ENCODE results near the gene MCCD1. TPM values are rescaled to one million over a fixed set of nuclear protein-coding genes. Genes with fewer than 3 reads are reported as not detected.
"Not testable (repeated sequence)": the region's sequence is repeated elsewhere in the genome, so short reads cannot be mapped to it uniquely, and the experiment has no call there.

The MCCD1 gene
- total RNA-seq, 1 experiment from 2014 or later: not detected

DNA sequence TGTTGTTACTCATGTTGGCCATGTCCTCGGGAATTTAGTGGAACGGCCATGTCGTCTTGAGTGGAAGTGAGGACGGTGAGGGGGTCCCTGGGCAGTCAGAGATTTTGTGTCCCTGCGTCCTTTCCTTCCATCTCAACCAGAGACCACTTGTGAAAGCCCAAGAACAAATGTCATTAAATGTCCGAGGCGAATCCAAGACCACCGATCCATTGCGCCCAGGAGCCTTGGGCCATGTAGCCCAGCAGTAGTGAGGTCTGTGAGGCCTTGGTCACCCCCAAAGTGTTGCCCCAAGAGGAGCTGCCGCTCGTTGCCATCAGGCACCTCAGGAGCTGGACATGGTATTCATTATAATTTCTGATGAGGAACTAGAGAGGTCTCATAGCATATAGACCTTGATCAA, 48.2 kb upstream of the MCCD1 start:
- ChIA-PET POLR2A (no interaction called here), CTCF (no interaction called here)
- no TSS peak for BruUV-seq (replicated peaks)
- TF ChIP-seq, protein P1, sequence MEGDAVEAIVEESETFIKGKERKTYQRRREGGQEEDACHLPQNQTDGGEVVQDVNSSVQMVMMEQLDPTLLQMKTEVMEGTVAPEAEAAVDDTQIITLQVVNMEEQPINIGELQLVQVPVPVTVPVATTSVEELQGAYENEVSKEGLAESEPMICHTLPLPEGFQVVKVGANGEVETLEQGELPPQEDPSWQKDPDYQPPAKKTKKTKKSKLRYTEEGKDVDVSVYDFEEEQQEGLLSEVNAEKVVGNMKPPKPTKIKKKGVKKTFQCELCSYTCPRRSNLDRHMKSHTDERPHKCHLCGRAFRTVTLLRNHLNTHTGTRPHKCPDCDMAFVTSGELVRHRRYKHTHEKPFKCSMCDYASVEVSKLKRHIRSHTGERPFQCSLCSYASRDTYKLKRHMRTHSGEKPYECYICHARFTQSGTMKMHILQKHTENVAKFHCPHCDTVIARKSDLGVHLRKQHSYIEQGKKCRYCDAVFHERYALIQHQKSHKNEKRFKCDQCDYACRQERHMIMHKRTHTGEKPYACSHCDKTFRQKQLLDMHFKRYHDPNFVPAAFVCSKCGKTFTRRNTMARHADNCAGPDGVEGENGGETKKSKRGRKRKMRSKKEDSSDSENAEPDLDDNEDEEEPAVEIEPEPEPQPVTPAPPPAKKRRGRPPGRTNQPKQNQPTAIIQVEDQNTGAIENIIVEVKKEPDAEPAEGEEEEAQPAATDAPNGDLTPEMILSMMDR (IDR thresholded peaks at IDR 0.05; ENCODE audit: insufficient read depth in 1 of 2, low read depth in 1 of 2, low read length in 1 of 2, severe bottlenecking in 1 of 2, unreplicated experiment in 1 of 2): no peak
- H3K4me1 Mint-ChIP-seq (ENCODE audit: low read depth, unreplicated experiment): no peaks in the 10 kb centered on the region
- no peak for DNase-seq
- Histone ChIP-seq H3K4me3 (ENCODE audit: low read depth, low read length) (no peak overlapping the region), H3K27me3 (replicated peaks; ENCODE audit: control insufficient read depth, insufficient read depth, low read length) (no peaks in the 10 kb centered on the region; the same call in 1 of the 2 replicates), H3K9me3 (no peaks in the 10 kb centered on the region), H3K4me1 (no peaks in the 10 kb centered on the region), H3K36me3 (ENCODE audit: control insufficient read depth, insufficient read depth, low read length) (no peaks in the 10 kb centered on the region)
- H3K27ac Mint-ChIP-seq (ENCODE audit: unreplicated experiment): no peak overlapping the region
- H3K36me3 Mint-ChIP-seq (ENCODE audit: insufficient read depth, unreplicated experiment): no peaks in the 10 kb centered on the region
- H3K4me3 Mint-ChIP-seq (ENCODE audit: unreplicated experiment): no peak overlapping the region
- no peaks in the 10 kb centered on the region for H3K9me3 Mint-ChIP-seq (ENCODE audit: unreplicated experiment)
- intact Hi-C loops (cut with micrococcal nuclease; ENCODE audit: unreplicated experiment): loop anchor here (5.0 kb wide), 1 partner anchor 38 kb away; no protein-coding TSS in a partner anchor
- H3K27me3 Mint-ChIP-seq (ENCODE audit: insufficient read depth, unreplicated experiment): peaks cover 11% of the 10 kb centered on the region

DNA sequence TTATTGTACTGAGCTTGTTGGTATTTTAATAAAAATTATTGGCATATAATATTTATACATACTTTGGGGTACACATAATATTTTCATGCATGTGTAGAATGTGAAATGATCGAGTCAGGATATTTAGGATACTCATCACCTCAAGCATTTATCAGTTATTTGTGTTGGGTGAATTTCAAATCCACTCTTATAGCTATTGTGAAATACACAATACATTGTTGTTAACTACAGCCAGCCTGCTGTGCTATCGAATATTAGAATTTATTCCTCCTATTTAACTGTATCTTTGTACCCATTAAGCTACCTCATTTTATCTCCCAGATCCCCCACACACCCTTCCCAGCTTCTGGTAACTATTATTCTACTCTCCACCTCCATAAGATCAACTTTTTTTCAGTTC, 45.4 kb upstream of the MCCD1 start:
- no peaks in the 10 kb centered on the region for H3K9me3 Mint-ChIP-seq (ENCODE audit: unreplicated experiment)
- no TSS peak for BruUV-seq (replicated peaks)
- Histone ChIP-seq H3K4me1 (no peaks in the 10 kb centered on the region), H3K9me3 (no peaks in the 10 kb centered on the region), H3K4me3 (ENCODE audit: low read depth, low read length) (no peak overlapping the region), H3K36me3 (ENCODE audit: control insufficient read depth, insufficient read depth, low read length) (no peaks in the 10 kb centered on the region), H3K27me3 (replicated peaks; ENCODE audit: control insufficient read depth, insufficient read depth, low read length) (no peaks in the 10 kb centered on the region; the same call in 1 of the 2 replicates)
- CTCF ChIA-PET: no interaction called here
- TF ChIP-seq, protein P1 (IDR thresholded peaks at IDR 0.05; ENCODE audit: insufficient read depth in 1 of 2, low read depth in 1 of 2, low read length in 1 of 2, severe bottlenecking in 1 of 2, unreplicated experiment in 1 of 2): no peak
- no peaks in the 10 kb centered on the region for H3K4me1 Mint-ChIP-seq (ENCODE audit: low read depth, unreplicated experiment)
- H3K27ac Mint-ChIP-seq (ENCODE audit: unreplicated experiment): no peak overlapping the region
- no peaks in the 10 kb centered on the region for H3K36me3 Mint-ChIP-seq (ENCODE audit: insufficient read depth, unreplicated experiment)
- DNase-seq: no peak
- intact Hi-C loops (cut with micrococcal nuclease; ENCODE audit: unreplicated experiment): loop anchor here (5.0 kb wide), 1 partner anchor 41 kb away; no protein-coding TSS in a partner anchor
- H3K27me3 Mint-ChIP-seq (ENCODE audit: insufficient read depth, unreplicated experiment): peaks cover 8% of the 10 kb centered on the region
- H3K4me3 Mint-ChIP-seq (ENCODE audit: unreplicated experiment): no peak overlapping the region
- POLR2A ChIA-PET: no interaction called here

DNA sequence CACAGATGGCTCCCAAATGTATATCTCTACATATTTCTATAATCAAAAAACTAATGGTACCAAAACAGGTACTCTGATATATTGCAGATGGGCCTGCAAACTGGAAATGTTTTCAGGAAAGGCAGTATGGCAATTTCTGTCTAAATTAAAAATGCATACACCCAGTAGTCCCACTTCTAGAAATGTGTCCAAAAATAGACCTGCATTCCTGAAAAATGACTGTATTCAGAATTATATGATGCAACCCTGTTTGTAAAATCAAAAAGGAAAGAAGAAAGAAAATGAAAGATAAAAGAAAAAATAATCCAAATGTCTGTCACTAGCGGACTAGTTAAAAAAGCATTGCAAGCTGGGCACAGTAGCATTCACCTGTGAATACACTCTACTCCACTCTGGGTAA, 43.7 kb upstream of the MCCD1 start:
- Histone ChIP-seq H3K4me1 (no peaks in the 10 kb centered on the region), H3K4me3 (ENCODE audit: low read depth, low read length) (no peak overlapping the region), H3K36me3 (ENCODE audit: control insufficient read depth, insufficient read depth, low read length) (no peaks in the 10 kb centered on the region), H3K27me3 (replicated peaks; ENCODE audit: control insufficient read depth, insufficient read depth, low read length) (no peaks in the 10 kb centered on the region), H3K9me3 (no peaks in the 10 kb centered on the region)
- Mint-ChIP-seq H3K27me3 (ENCODE audit: insufficient read depth, unreplicated experiment) (peaks cover 10% of the 10 kb centered on the region), H3K9me3 (ENCODE audit: unreplicated experiment) (no peaks in the 10 kb centered on the region), H3K4me1 (ENCODE audit: low read depth, unreplicated experiment) (no peaks in the 10 kb centered on the region), H3K27ac (ENCODE audit: unreplicated experiment) (no peak overlapping the region), H3K36me3 (ENCODE audit: insufficient read depth, unreplicated experiment) (no peaks in the 10 kb centered on the region), H3K4me3 (ENCODE audit: unreplicated experiment) (no peak overlapping the region)
- CTCF ChIA-PET: no interaction called here
- intact Hi-C loops (cut with micrococcal nuclease; ENCODE audit: unreplicated experiment): no loop called here
- POLR2A ChIA-PET: no interaction called here
- TF ChIP-seq, protein P1 (IDR thresholded peaks at IDR 0.05; ENCODE audit: insufficient read depth in 1 of 2, low read depth in 1 of 2, low read length in 1 of 2, severe bottlenecking in 1 of 2, unreplicated experiment in 1 of 2): no peak
- DNase-seq: no peak
- no TSS peak for BruUV-seq (replicated peaks)

DNA sequence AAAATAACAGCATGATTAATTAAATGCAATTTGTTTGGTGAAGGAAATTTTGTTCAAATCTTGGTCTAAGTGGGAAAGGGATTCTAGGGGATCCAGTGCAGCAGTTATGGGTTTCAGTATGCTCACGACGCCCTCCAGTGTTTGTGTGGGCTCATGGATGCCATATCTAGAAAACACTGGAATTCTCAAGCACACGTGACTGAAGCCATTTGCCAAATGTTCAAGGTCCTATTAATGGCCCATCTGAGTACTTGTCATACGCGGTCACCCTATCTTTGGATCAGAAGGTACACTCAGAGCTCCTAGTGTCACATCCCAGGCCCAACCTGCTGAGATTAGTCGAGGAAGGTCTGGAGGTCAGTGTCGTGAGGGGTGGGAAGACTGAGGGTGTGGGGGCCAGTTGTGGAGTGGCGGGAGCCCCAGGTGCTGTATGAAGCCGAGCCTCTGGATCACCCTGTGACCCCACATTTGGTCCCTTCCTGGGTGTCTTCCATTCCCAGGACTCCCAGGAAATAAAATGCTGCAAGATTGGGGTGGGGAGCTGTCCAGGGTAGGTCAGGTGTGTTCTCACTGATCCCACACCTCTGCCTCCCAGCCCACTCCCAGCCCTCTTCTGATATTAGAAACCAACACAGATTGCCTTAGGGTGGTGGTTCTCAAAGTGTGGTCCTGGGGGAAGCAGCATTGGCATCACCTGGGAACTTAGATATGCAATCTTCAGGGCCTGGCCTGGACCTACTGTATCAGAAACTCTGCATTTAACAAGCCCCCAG, 42.5 kb upstream of the MCCD1 start:
- H3K4me1 Mint-ChIP-seq (ENCODE audit: low read depth, unreplicated experiment); H3K27ac Mint-ChIP-seq (ENCODE audit: unreplicated experiment); BruUV-seq (replicated peaks); H3K36me3 Mint-ChIP-seq (ENCODE audit: insufficient read depth, unreplicated experiment); H3K36me3 ChIP-seq (ENCODE audit: control insufficient read depth, insufficient read depth, low read length); H3K27me3 ChIP-seq (replicated peaks; ENCODE audit: control insufficient read depth, insufficient read depth, low read length); H3K4me3 ChIP-seq (ENCODE audit: low read depth, low read length); CTCF ChIA-PET; H3K9me3 ChIP-seq; H3K4me3 Mint-ChIP-seq (ENCODE audit: unreplicated experiment); intact Hi-C loops (cut with micrococcal nuclease; ENCODE audit: unreplicated experiment); H3K9me3 Mint-ChIP-seq (ENCODE audit: unreplicated experiment); H3K4me1 ChIP-seq; POLR2A ChIA-PET; DNase-seq: not testable (repeated sequence)
- peaks cover 14% of the 10 kb centered on the region for H3K27me3 Mint-ChIP-seq (ENCODE audit: insufficient read depth, unreplicated experiment)

DNA sequence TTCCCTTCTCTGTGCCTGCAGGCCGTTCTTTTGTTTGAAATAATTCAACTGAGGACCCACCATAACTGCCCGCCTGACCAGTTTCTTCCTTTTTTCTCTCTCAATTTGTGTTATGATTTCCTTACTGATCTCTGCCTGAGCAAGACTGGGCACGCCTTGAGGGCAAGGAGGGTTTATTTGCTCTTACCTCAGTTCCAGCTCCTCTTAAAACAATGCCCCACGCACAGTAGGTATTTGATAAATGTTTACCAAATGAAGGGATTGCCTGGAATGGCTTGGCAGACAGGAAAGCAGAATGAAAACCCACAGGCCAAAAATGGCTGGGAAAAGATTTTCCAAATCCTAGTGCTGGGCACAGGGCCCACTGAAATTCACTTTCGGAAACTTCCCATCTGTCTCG, 41.1 kb upstream of the MCCD1 start:
- H3K4me3 Mint-ChIP-seq (ENCODE audit: unreplicated experiment); intact Hi-C loops (cut with micrococcal nuclease; ENCODE audit: unreplicated experiment); BruUV-seq (replicated peaks); CTCF ChIA-PET; H3K4me1 ChIP-seq; DNase-seq; H3K9me3 Mint-ChIP-seq (ENCODE audit: unreplicated experiment); H3K4me1 Mint-ChIP-seq (ENCODE audit: low read depth, unreplicated experiment); H3K27me3 ChIP-seq (replicated peaks; ENCODE audit: control insufficient read depth, insufficient read depth, low read length); H3K36me3 ChIP-seq (ENCODE audit: control insufficient read depth, insufficient read depth, low read length); H3K4me3 ChIP-seq (ENCODE audit: low read depth, low read length); H3K27ac Mint-ChIP-seq (ENCODE audit: unreplicated experiment); H3K36me3 Mint-ChIP-seq (ENCODE audit: insufficient read depth, unreplicated experiment); POLR2A ChIA-PET; H3K9me3 ChIP-seq: not testable (repeated sequence)
- H3K27me3 Mint-ChIP-seq (ENCODE audit: insufficient read depth, unreplicated experiment): peaks cover 11% of the 10 kb centered on the region
